GM10847 (cell line): ENCODE results near the gene PTP4A1.

Experiments
- POLR2A ChIP-seq: IDR thresholded peaks from 2 replicates; pipeline ENCODE4 v1.6.1; 2011; ENCODE audit not compliant: insufficient read length; ENCODE audit errors: extremely low read depth

The PTP4A1 gene

DNA sequence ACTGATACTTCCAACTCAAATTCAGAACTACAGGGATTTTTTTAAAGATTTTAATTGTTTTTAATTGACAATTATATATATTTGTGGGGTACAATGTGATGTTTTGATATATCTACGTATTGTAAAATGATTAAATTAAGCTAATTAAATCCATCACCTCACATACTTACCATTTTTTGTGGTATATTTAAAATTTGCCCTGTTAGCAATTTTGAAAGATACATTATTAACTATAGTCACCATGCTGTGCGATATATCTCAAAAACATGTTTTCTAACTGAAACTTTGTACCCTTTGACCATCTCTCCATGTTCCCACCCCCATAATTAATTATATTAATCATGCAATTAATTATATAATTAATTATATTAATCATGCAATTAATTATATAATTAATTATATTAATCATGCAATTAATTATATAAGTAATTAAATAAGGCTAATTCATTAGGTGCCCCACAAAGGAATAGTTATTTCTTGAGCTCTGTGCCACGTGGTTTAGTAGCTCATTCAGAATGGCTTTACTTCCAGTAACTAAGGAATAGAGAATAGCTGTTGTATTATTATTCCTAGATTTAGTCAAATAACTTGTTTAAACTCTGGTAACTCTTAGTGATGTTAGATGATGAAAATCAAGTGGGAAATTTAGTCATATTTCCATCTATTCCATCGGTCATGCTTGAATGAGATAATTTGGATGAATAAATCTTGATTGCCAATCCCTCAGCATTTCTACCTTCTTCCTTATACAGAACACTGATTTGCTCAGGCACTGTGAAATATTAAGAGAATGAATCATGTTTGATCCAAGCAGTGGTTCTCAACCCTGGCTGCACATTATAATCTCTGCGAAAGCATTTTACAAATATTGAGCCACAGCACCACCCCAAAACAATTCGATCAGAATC, 25.1 kb downstream of the PTP4A1 start:
- TF ChIP-seq POLR2A: no peak

DNA sequence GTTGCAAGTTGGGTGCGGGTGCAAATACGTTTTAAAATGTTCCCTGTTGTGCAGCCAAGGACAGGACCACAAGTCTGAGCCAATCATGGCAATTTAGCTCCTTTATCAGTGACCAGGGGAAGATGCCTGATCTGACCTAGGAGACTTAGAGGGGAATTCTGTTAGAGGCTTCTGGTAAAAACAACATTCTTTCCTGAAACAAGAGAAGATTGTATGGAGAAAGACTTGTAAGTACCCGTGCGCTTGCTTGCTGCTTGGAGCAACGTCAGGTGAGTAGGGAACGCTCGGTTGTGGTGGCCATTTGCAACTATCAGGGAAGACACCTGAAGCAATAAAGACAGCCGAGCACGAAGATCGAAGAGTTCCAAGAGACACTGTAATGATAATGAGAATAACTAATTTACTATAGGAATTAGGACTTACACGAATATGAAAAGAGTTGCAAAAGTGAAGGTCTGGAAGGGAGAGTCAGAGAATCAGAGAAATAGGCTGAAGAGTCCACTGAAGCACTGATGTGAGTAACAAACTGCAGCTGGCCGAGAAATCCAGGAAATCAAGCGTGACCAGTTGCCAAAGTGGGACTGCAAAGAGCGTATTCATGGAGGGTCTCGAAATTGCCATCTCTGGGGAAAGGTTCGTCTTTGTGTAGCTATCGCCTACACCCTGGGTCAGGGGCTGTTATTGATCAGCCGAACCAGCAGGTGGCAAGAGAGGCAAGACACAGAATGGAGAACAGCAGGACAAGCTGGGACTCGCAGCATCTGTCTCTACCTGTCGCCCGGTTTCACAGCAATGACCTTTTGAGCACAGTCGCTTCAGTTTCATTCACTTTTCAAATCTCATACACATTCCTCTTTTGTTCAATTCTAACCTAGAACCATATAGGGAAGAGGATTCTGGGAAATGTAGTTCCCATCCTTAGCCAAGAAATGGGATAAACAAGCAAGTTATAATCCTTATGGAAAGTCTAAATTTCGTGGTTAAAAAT, 26.1 kb downstream of the PTP4A1 start:
- no peak for TF ChIP-seq POLR2A

DNA sequence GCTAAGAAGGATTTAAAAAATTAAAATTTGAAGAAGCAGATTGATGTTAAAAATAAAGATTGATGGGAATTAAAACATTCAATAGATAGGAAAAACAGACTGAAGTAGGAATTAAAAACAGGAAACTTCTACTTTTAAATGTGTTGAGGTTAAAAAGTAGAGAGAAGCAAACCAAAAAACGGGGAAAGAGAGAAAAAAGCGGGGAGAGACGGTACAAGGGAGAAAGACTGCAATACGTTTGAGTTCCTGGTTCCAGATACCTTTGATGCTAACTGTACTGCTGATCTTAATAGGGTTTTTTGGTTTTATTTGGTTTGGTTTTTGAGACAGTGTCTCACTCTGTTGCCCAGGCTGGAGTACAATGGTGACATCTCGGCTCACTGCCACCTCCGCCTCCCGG, 27.0 kb downstream of the PTP4A1 start:
- TF ChIP-seq POLR2A: no peak

DNA sequence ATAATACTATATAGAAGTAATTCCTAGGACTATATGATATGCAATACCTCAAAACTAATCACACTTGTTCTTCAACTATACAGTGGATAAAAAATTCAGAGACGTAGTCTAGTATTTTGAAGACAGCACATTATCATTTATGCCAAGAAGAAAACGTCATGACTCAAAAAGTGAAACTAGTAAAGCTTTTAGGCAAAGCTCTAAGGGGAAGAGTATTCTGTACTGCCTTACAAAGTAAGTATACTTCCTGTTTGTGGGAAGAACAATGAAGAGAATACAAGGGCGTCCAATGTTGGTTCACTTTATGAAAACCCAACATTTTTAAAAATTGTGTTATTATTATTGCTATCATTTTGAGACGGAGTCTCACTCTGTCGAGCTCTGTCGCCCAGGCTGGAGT, 27.9 kb downstream of the PTP4A1 start:
- TF ChIP-seq POLR2A: no peak

DNA sequence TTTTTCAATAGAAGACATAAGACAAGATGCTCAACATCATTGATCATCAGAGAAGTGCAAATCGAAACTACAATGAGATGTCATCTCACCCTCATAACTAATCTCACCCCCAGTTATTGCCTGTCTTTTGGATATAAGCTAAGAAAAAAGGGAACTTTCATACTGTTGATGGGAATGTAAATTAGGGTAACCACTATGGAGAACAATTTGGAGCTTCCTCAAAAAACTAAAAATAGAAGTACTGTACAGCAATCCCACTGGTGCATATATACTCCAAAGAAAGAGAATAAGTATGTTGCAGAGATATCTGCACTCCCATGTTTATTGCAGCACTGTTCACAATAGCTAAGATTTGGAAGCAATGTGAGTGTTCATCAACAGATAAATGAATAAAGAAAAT, 37.0 kb downstream of the PTP4A1 start:
- TF ChIP-seq POLR2A: no peak

DNA sequence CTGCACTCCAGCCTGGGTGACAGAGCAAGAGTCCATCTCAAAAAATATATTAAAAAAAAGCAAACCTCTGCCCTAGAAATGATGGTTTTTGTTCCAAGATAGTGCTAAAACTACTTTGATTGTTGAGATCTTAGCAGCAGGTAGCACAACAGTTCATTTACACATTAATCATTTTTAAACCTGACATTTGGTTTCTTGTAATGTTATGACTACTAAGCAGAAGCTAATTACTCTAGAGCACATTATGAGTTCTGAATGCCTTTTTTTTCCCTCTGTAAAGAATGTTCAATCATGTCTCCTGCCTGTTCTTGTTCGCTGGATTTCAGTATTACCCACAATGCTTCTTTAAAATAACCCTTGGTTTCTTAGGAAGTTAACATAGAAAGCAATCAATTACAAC, 38.7 kb downstream of the PTP4A1 start:
- TF ChIP-seq POLR2A: no peak

DNA sequence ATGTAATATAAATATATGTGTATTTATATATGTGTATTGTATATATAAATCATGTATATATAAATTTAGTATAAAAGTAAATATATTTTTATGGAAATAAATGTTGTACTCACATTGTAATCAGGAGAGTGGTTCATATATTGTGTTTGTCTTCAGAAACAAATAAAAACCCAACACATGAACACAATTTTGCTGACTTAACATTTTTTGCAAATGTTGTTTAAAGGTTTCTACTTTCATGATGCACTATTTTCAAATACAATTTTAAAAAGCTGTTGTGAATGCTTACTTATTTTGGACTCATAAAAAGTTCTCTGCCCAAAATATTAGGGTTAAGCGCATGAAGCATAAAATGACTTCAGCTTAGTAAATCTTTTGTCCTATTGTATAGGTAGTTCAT, 39.3 kb downstream of the PTP4A1 start:
- no peak for TF ChIP-seq POLR2A

DNA sequence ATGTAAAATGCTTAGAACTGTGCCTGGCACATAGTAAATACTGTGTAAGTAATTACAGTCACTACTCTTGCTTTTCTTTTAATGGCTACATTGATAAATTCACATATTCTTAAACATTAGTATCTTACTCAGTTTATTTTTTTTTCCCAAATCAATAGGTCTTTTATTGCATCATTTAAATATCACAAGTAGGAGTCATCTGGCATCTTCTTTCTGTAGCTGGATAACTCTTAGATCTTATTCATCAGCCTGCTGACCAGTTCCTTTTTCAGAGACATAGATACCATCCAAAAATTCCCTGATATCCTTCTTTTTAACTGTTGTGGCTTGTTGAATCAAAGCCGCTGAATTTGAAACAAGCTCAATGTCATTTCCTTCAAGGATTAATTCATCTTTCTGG, 43.3 kb downstream of the PTP4A1 start:
- no peak for TF ChIP-seq POLR2A
